ENCODE data around the gene IFITM10. TPM values are rescaled to one million over a fixed set of nuclear protein-coding genes. Genes with fewer than 3 reads are reported as not detected.

IFITM10 gene
- total RNA-seq, 8 experiments from 2014 or later: 0.31 to 3.1 (median 0.73) TPM

- in situ Hi-C loops (cut with MboI; ENCODE audit: low pct_unique_long_range_greater_than_20kb in 2 of 9, low sequenced_read_pairs in 9 of 9, unreplicated experiment in 9 of 9): no loop called here
- Histone ChIP-seq H3K4me3 (no peak overlapping the region), H3K4me1 (replicated peaks in 1 of 2) (no peaks in the 10 kb centered on the region), H3K27ac (no peak overlapping the region)
- 56 to 83% (median 67%) methylated on average over 3 of the region's 3 CpGs; no CpG with 5 or more reads in 1 of the 10 experiments for WGBS, 10 experiments
- no peak for ATAC-seq (replicated peaks in 6 of 8)
Measured at GRCh38 chr11:1742869-1743584, 7.4 kb downstream of the IFITM10 start.

GRCh38 chr11:1742371-1742770 is 8.0 kb downstream of the IFITM10 start:
- no peak overlapping the region for H3K27ac ChIP-seq
- in situ Hi-C loops (cut with MboI; ENCODE audit: low pct_unique_long_range_greater_than_20kb in 2 of 9, low sequenced_read_pairs in 9 of 9, unreplicated experiment in 9 of 9): no loop called here
- ATAC-seq (replicated peaks in 6 of 8): no peak
- H3K4me1 ChIP-seq (replicated peaks in 1 of 2): no peaks in the 10 kb centered on the region
- H3K4me3 ChIP-seq: no peak overlapping the region
- WGBS, 10 experiments: 37 to 68% (median 50%) methylated on average over 2 to 4 of the region's 4 CpGs

GRCh38 chr11:1741741-1742140 is 8.7 kb downstream of the IFITM10 start:
- no peak overlapping the region for H3K27ac ChIP-seq
- in situ Hi-C loops (cut with MboI; ENCODE audit: low pct_unique_long_range_greater_than_20kb in 2 of 9, low sequenced_read_pairs in 9 of 9, unreplicated experiment in 9 of 9): no loop called here
- H3K4me1 ChIP-seq (replicated peaks in 1 of 2): no peaks in the 10 kb centered on the region
- ATAC-seq (replicated peaks in 6 of 8): no peak
- no peak overlapping the region for H3K4me3 ChIP-seq
- WGBS, 10 experiments: 60 to 100% (median 70%) methylated on average over 1 to 3 of the region's 4 CpGs; no CpG with 5 or more reads in 6 of the 10 experiments

GRCh38 chr11:1740786-1741530 is 9.4 kb downstream of the IFITM10 start:
- no peak for ATAC-seq (replicated peaks in 6 of 8)
- 29 to 76% (median 63%) methylated on average over 1 to 6 of the region's 8 CpGs; no CpG with 5 or more reads in 1 of the 10 experiments for WGBS, 10 experiments

GRCh38 chr11:1739576-1739975 is 10.8 kb downstream of the IFITM10 start:
- WGBS, 10 experiments: 18 to 100% (median 40%) methylated on average over 1 to 7 of the region's 8 CpGs; no CpG with 5 or more reads in 1 of the 10 experiments
- H3K27ac ChIP-seq: no peak overlapping the region
- H3K4me3 ChIP-seq: no peak overlapping the region
- ATAC-seq (replicated peaks in 6 of 8): no peak
- in situ Hi-C loops (cut with MboI; ENCODE audit: low pct_unique_long_range_greater_than_20kb in 2 of 9, low sequenced_read_pairs in 9 of 9, unreplicated experiment in 9 of 9): no loop called here
- no peaks in the 10 kb centered on the region for H3K4me1 ChIP-seq (replicated peaks in 1 of 2)

More at GRCh38 chr11:1740786-1741530, 9.4 kb downstream of the IFITM10 start:
- H3K4me1 ChIP-seq (replicated peaks in 1 of 2): no peaks in the 10 kb centered on the region
- H3K27ac ChIP-seq: no peak overlapping the region
- H3K4me3 ChIP-seq: no peak overlapping the region
- in situ Hi-C loops (cut with MboI; ENCODE audit: low pct_unique_long_range_greater_than_20kb in 2 of 9, low sequenced_read_pairs in 9 of 9, unreplicated experiment in 9 of 9): no loop called here

GRCh38 chr11:1738380-1738779 is 12.0 kb downstream of the IFITM10 start:
- no peak overlapping the region for H3K27ac ChIP-seq
- no peak overlapping the region for H3K4me3 ChIP-seq
- ATAC-seq (replicated peaks in 6 of 8): no peak
- 40 to 100% (median 81%) methylated on average over 1 to 9 of the region's 10 CpGs for WGBS, 10 experiments
- H3K4me1 ChIP-seq (replicated peaks in 1 of 2): no peaks in the 10 kb centered on the region
- in situ Hi-C loops (cut with MboI; ENCODE audit: low pct_unique_long_range_greater_than_20kb in 2 of 9, low sequenced_read_pairs in 9 of 9, unreplicated experiment in 9 of 9): no loop called here

GRCh38 chr11:1737080-1737757 is 13.2 kb downstream of the IFITM10 start:
- H3K4me3 ChIP-seq: no peak overlapping the region
- H3K27ac ChIP-seq: no peak overlapping the region
- 46 to 80% (median 61%) methylated on average over 3 to 6 of the region's 6 CpGs for WGBS, 10 experiments
- in situ Hi-C loops (cut with MboI; ENCODE audit: low pct_unique_long_range_greater_than_20kb in 2 of 9, low sequenced_read_pairs in 9 of 9, unreplicated experiment in 9 of 9): no loop called here
- no peak for ATAC-seq (replicated peaks in 6 of 8)
- peaks cover under 1 to 7% of the 10 kb centered on the region in 2 donors for H3K4me1 ChIP-seq (replicated peaks in 1 of 2)

- H3K4me3 ChIP-seq: no peak overlapping the region
- ATAC-seq (replicated peaks in 6 of 8): no peak
- in situ Hi-C loops (cut with MboI; ENCODE audit: low pct_unique_long_range_greater_than_20kb in 2 of 9, low sequenced_read_pairs in 9 of 9, unreplicated experiment in 9 of 9): no loop called here
- peaks cover 6 to 13% of the 10 kb centered on the region in 2 donors for H3K4me1 ChIP-seq (replicated peaks in 1 of 2)
- 0 to 58% (median 41%) methylated on average over 2 to 3 of the region's 3 CpGs; no CpG with 5 or more reads in 1 of the 10 experiments for WGBS, 10 experiments
- no peak overlapping the region for H3K27ac ChIP-seq
Measured at GRCh38 chr11:1736447-1736992, 13.9 kb downstream of the IFITM10 start.

- no peak overlapping the region for H3K27ac ChIP-seq
- H3K4me1 ChIP-seq (replicated peaks in 1 of 2): peaks cover 6 to 13% of the 10 kb centered on the region in 2 donors
- 20 to 89% (median 74%) methylated on average over 1 to 9 of the region's 16 CpGs; no CpG with 5 or more reads in 1 of the 10 experiments for WGBS, 10 experiments
- no peak overlapping the region for H3K4me3 ChIP-seq
- in situ Hi-C loops (cut with MboI; ENCODE audit: low pct_unique_long_range_greater_than_20kb in 2 of 9, low sequenced_read_pairs in 9 of 9, unreplicated experiment in 9 of 9): no loop called here
- ATAC-seq (replicated peaks in 6 of 8): no peak
Measured at GRCh38 chr11:1735271-1735670, 15.1 kb downstream of the IFITM10 start.

- no peak overlapping the region for H3K27ac ChIP-seq
- 0 to 60% methylated on average over 1 to 3 of the region's 10 CpGs; no CpG with 5 or more reads in 8 of the 10 experiments for WGBS, 10 experiments
- no peak for ATAC-seq (replicated peaks in 6 of 8)
- H3K4me1 ChIP-seq (replicated peaks in 1 of 2): peaks cover 6 to 13% of the 10 kb centered on the region in 2 donors
- H3K4me3 ChIP-seq: no peak overlapping the region
- in situ Hi-C loops (cut with MboI; ENCODE audit: low pct_unique_long_range_greater_than_20kb in 2 of 9, low sequenced_read_pairs in 9 of 9, unreplicated experiment in 9 of 9): no loop called here
Measured at GRCh38 chr11:1734641-1735081, 15.7 kb downstream of the IFITM10 start.

- no peak for ATAC-seq (replicated peaks in 6 of 8)
- in situ Hi-C loops (cut with MboI; ENCODE audit: low pct_unique_long_range_greater_than_20kb in 2 of 9, low sequenced_read_pairs in 9 of 9, unreplicated experiment in 9 of 9): no loop called here
- WGBS, 10 experiments: 20 to 84% (median 56%) methylated on average over 1 to 9 of the region's 28 CpGs; no CpG with 5 or more reads in 5 of the 10 experiments
Measured at GRCh38 chr11:1733716-1734640, 16.4 kb downstream of the IFITM10 start.

More at GRCh38 chr11:1733716-1734640, 16.4 kb downstream of the IFITM10 start:
- Histone ChIP-seq H3K27ac (no peak overlapping the region), H3K4me1 (replicated peaks in 1 of 2) (peaks cover 6 to 13% of the 10 kb centered on the region in 2 donors), H3K4me3 (no peak overlapping the region)

Data from motor neuron (in vitro differentiated cells).